Peyer's patch (tissue), 4 donors: Measurements from ENCODE around the gene PLA2G2A. TPM values are rescaled to one million over a fixed set of nuclear protein-coding genes. Genes with fewer than 3 reads are reported as not detected.

ENCODE experiments used
- DNase-seq, 3 donors: peaks; one replicate each; pipeline ENCODE4 v3.0.0-alpha.2; 2017 to 2019
- H3K27ac ChIP-seq, 4 donors: fragments of 200-600 bp; sonication (generic); one replicate each; pipeline ENCODE4 v1.5.1; 2016 to 2019
- H3K27me3 ChIP-seq, 2 donors: fragments of 200-600 bp; sonication (generic); one replicate each; pipeline ENCODE4 v1.5.1; 2019
- H3K36me3 ChIP-seq, 3 donors: fragments of 200-600 bp; sonication (generic); one replicate each; pipeline ENCODE4 v1.5.1; 2016 to 2019
- H3K4me1 ChIP-seq, 4 donors: fragments of 200-600 bp; sonication (generic); one replicate each; pipeline ENCODE4 v1.5.1; 2016 to 2019
- H3K4me3 ChIP-seq, 4 donors: fragments of 200-600 bp; sonication (generic); 1 replicate in 3 of 4; 2 replicates in 1 of 4; pipeline ENCODE4 v1.5.1; 2016 to 2019; ENCODE audit warnings: mild to moderate bottlenecking in 1 of 4
- H3K9me3 ChIP-seq, 4 donors: fragments of 200-600 bp; sonication (generic); one replicate each; pipeline ENCODE4 v1.5.1; 2016 to 2019; ENCODE audit warnings: mild to moderate bottlenecking in 1 of 4
- CTCF ChIP-seq, 6 experiments: fragments of 450-650 bp in 4 of 6; fragments of 200-600 bp in 2 of 6; sonication (generic) in 1 of 6; IDR thresholded peaks; one replicate each; pipeline ENCODE4 v1.5.1; 2017 to 2019; ENCODE audit warnings: antibody characterized with exemption in 6 of 6, mild to moderate bottlenecking in 3 of 6, moderate library complexity in 1 of 6
- POLR2A ChIP-seq, 2 donors: fragments of 450-650 bp; IDR thresholded peaks; one replicate each; pipeline ENCODE4 v1.5.1; 2017; ENCODE audit warnings: antibody characterized with exemption in 2 of 2, mild to moderate bottlenecking in 2 of 2, moderate library complexity in 2 of 2
- total RNA-seq, 4 donors: library from RNA; depleted of rRNA; stranded (reverse); fragments of >200 nt; gene quantifications; one replicate each; pipeline ENCODE4 v1.1.0, GENCODE V29; 2016

The PLA2G2A gene
- total RNA-seq, 4 donors from 2014 or later = 175 to 501 (median 319) TPM

GRCh38 chr1:19957779-19958178 lies 21.6 kb downstream of the PLA2G2A start:
- Histone ChIP-seq H3K4me3 (no peak overlapping the region), H3K27me3 (no peaks in the 10 kb centered on the region), H3K27ac (no peak overlapping the region), H3K36me3 (no peaks in the 10 kb centered on the region), H3K4me1 (no peaks in the 10 kb centered on the region), H3K9me3 (peaks cover 0 to 3% (median 0%) of the 10 kb centered on the region in 4 donors)
- no peak for DNase-seq
- no peak for TF ChIP-seq CTCF (IDR thresholded peaks at IDR 0.05)
- no peak for TF ChIP-seq POLR2A (IDR thresholded peaks at IDR 0.05)

- DNase-seq = no peak
- H3K4me1 ChIP-seq = no peaks in the 10 kb centered on the region
- H3K4me3 ChIP-seq = no peak overlapping the region
- H3K27ac ChIP-seq = no peak overlapping the region
- H3K36me3 ChIP-seq = no peaks in the 10 kb centered on the region
- TF ChIP-seq POLR2A (IDR thresholded peaks at IDR 0.05) (no peak), CTCF (IDR thresholded peaks at IDR 0.05) (no peak)
- no peaks in the 10 kb centered on the region for H3K27me3 ChIP-seq
- peaks cover 0 to 3% (median 0%) of the 10 kb centered on the region in 4 donors for H3K9me3 ChIP-seq
Measured at GRCh38 chr1:19955534-19956170, 23.8 kb downstream of the PLA2G2A start.

- Histone ChIP-seq H3K4me1 (no peaks in the 10 kb centered on the region), H3K4me3 (no peak overlapping the region), H3K27ac (no peak overlapping the region), H3K9me3 (peaks cover 0 to 3% (median 0%) of the 10 kb centered on the region in 4 donors), H3K36me3 (no peaks in the 10 kb centered on the region), H3K27me3 (no peaks in the 10 kb centered on the region)
- TF ChIP-seq POLR2A (IDR thresholded peaks at IDR 0.05) = no peak
- no peak for TF ChIP-seq CTCF (IDR thresholded peaks at IDR 0.05)
- DNase-seq = no peak
Measured at GRCh38 chr1:19954059-19954458, 25.4 kb downstream of the PLA2G2A start.

- no peaks in the 10 kb centered on the region for H3K9me3 ChIP-seq
- no peaks in the 10 kb centered on the region for H3K27me3 ChIP-seq
- TF ChIP-seq CTCF (IDR thresholded peaks at IDR 0.05) = no peak
- TF ChIP-seq POLR2A (IDR thresholded peaks at IDR 0.05) = no peak
- no peaks in the 10 kb centered on the region for H3K4me1 ChIP-seq
- H3K36me3 ChIP-seq = no peaks in the 10 kb centered on the region
- no peak for DNase-seq
- H3K4me3 ChIP-seq = no peak overlapping the region
- H3K27ac ChIP-seq = no peak overlapping the region
Measured at GRCh38 chr1:19949016-19949415, 30.4 kb downstream of the PLA2G2A start.

GRCh38 chr1:19946971-19947370 lies 32.4 kb downstream of the PLA2G2A start:
- Histone ChIP-seq H3K27ac (no peak overlapping the region), H3K27me3 (no peaks in the 10 kb centered on the region), H3K36me3 (no peaks in the 10 kb centered on the region), H3K4me3 (no peak overlapping the region), H3K9me3 (no peaks in the 10 kb centered on the region), H3K4me1 (no peaks in the 10 kb centered on the region)
- TF ChIP-seq POLR2A (IDR thresholded peaks at IDR 0.05) = no peak
- no peak for TF ChIP-seq CTCF (IDR thresholded peaks at IDR 0.05)
- DNase-seq = no peak
